Loucy (cell line): ENCODE data around the gene NR4A2.

ENCODE experiments used
- H2AFZ ChIP-seq: fragments of 200-600 bp; sonication (generic); 2 replicates; pipeline ENCODE4 v1.6.0; 2016; ENCODE audit warnings: antibody characterized with exemption, mild to moderate bottlenecking, low read length, moderate library complexity
- H3F3A ChIP-seq: fragments of 200-600 bp; 2 replicates; pipeline ENCODE4 v1.6.0; 2016; ENCODE audit warnings: antibody characterized with exemption, low read depth, mild to moderate bottlenecking
- H3K27me3 ChIP-seq: fragments of 200-600 bp; sonication (generic); 2 replicates; pipeline ENCODE4 v1.6.1; 2014; ENCODE audit warnings: low read length, mild to moderate bottlenecking; ENCODE audit not compliant: insufficient read depth, poor library complexity, severe bottlenecking
- H3K36me3 ChIP-seq: fragments of 200-600 bp; sonication (generic); 2 replicates; pipeline ENCODE4 v1.6.1; 2016; ENCODE audit warnings: low read length; ENCODE audit not compliant: insufficient read depth
- H3K4me1 ChIP-seq: fragments of 200-600 bp; sonication (generic); 2 replicates; pipeline ENCODE4 v1.5.1; 2014; ENCODE audit warnings: low read length, mild to moderate bottlenecking; ENCODE audit not compliant: insufficient read depth, poor library complexity, severe bottlenecking
- H3K4me2 ChIP-seq: fragments of 200-600 bp; sonication (generic); 2 replicates; pipeline ENCODE4 v1.6.0; 2014; ENCODE audit warnings: antibody characterized with exemption, low read length, low read depth, mild to moderate bottlenecking; ENCODE audit not compliant: poor library complexity, severe bottlenecking
- H3K4me3 ChIP-seq: fragments of 200-600 bp; sonication (generic); 2 replicates; pipeline ENCODE4 v1.5.1; 2014; ENCODE audit warnings: low read length, mild to moderate bottlenecking, mixed read lengths; ENCODE audit not compliant: poor library complexity, severe bottlenecking
- H3K79me2 ChIP-seq: fragments of 200-600 bp; sonication (generic); 2 replicates; pipeline ENCODE4 v1.6.1; 2014; ENCODE audit warnings: low read length; ENCODE audit not compliant: insufficient read depth
- H3K9ac ChIP-seq: fragments of 200-600 bp; sonication (generic); 2 replicates; pipeline ENCODE4 v1.6.0; 2014; ENCODE audit warnings: mild to moderate bottlenecking, low read depth, low read length, moderate library complexity; ENCODE audit not compliant: poor library complexity, severe bottlenecking
- H3K9me2 ChIP-seq: fragments of 200-600 bp; sonication (generic); replicated peaks from 2 replicates; pipeline ENCODE4 v1.6.1; 2016; ENCODE audit warnings: low read depth, low read length, mixed read lengths
- H3K9me3 ChIP-seq: fragments of 200-600 bp; sonication (generic); 2 replicates; pipeline ENCODE4 v1.6.1; 2014; ENCODE audit warnings: mild to moderate bottlenecking, antibody characterized with exemption, low read length, low read depth; ENCODE audit not compliant: insufficient read depth
- H4K20me1 ChIP-seq: fragments of 200-600 bp; sonication (generic); 2 replicates; pipeline ENCODE4 v1.6.0; 2014; ENCODE audit warnings: antibody characterized with exemption, low read length, mild to moderate bottlenecking; ENCODE audit not compliant: insufficient read depth, poor library complexity, severe bottlenecking
- CTCF ChIP-seq: fragments of 200-600 bp; sonication (generic); conservative IDR thresholded peaks from 2 replicates; pipeline ENCODE4 v1.5.1; 2014; ENCODE audit warnings: mild to moderate bottlenecking, antibody characterized with exemption, low read length
- EZH2phosphoT487 ChIP-seq: fragments of 200-600 bp; IDR thresholded peaks from 2 replicates; pipeline ENCODE4 v1.6.1; 2018; ENCODE audit warnings: antibody characterized with exemption, mild to moderate bottlenecking, moderate library complexity, borderline replicate concordance

The NR4A2 gene

GRCh38 chr2:156340377-156340776 is 7.9 kb upstream of the NR4A2 start:
- Histone ChIP-seq H3K4me3 (peak overlapping the region; percentile 94), H4K20me1 (no peaks in the 10 kb centered on the region), H3K9me2 (no peaks in the 10 kb centered on the region), H3K4me2 (peak overlapping the region; percentile 84), H3K9me3 (no peaks in the 10 kb centered on the region), H3K79me2 (peaks cover 35% of the 10 kb centered on the region), H3F3A (peaks cover 5% of the 10 kb centered on the region; the same call in 1 of the 2 replicates), H3K27me3 (peaks cover 3% of the 10 kb centered on the region), H2AFZ (no peak overlapping the region), H3K36me3 (no peaks in the 10 kb centered on the region), H3K9ac (peak overlapping the region; percentile 99), H3K4me1 (peaks cover 56% of the 10 kb centered on the region)
- no peak for TF ChIP-seq CTCF
- TF ChIP-seq EZH2phosphoT487: no peak

GRCh38 chr2:156339865-156340264 is 7.3 kb upstream of the NR4A2 start:
- Histone ChIP-seq H3K27me3 (peaks cover 3% of the 10 kb centered on the region), H2AFZ (no peak overlapping the region), H3K4me1 (peaks cover 56% of the 10 kb centered on the region), H3K9me2 (no peaks in the 10 kb centered on the region), H3K79me2 (peaks cover 35% of the 10 kb centered on the region), H3K4me2 (peak overlapping the region; percentile 84), H3K9ac (peak overlapping the region; percentile 99), H3K9me3 (no peaks in the 10 kb centered on the region), H4K20me1 (no peaks in the 10 kb centered on the region), H3K36me3 (no peaks in the 10 kb centered on the region), H3F3A (peaks cover 7% of the 10 kb centered on the region; the same call in 1 of the 2 replicates), H3K4me3 (peak overlapping the region; percentile 94)
- TF ChIP-seq EZH2phosphoT487 (no peak), CTCF (no peak)

- H3K4me3 ChIP-seq: peak overlapping the region; percentile 31
- H3K9me3 ChIP-seq: no peaks in the 10 kb centered on the region
- H3K4me2 ChIP-seq: peak overlapping the region; percentile 84
- peaks cover 35% of the 10 kb centered on the region for H3K79me2 ChIP-seq
- peaks cover 56% of the 10 kb centered on the region for H3K4me1 ChIP-seq
- H2AFZ ChIP-seq: no peak overlapping the region
- H3K36me3 ChIP-seq: no peaks in the 10 kb centered on the region
- H3K9ac ChIP-seq: no peak overlapping the region
- no peaks in the 10 kb centered on the region for H4K20me1 ChIP-seq
- H3K9me2 ChIP-seq: no peaks in the 10 kb centered on the region
- H3K27me3 ChIP-seq: peaks cover 3% of the 10 kb centered on the region
- H3F3A ChIP-seq: peaks cover 9% of the 10 kb centered on the region; the same call in 1 of the 2 replicates
- TF ChIP-seq EZH2phosphoT487: no peak
- no peak for TF ChIP-seq CTCF
These were observed 6.8 kb upstream of the NR4A2 start for GRCh38 chr2:156339110-156339847.
